ENCODE measurements around the gene SEBOX. TPM values are rescaled to one million over a fixed set of nuclear protein-coding genes. Genes with fewer than 3 reads are reported as not detected.
A peak's percentile ranks its signal among the peaks of the same experiment; 100 is the strongest.

Gene SEBOX
- total and polyA plus RNA-seq, 2 donors (not counting 1 experiment from before 2014, with no cell fraction given), result not detected

GRCh38 chr17:28381141-28381825, 16.3 kb upstream of the SEBOX start:
- H3K4me1 Mint-ChIP-seq, result peaks cover 26% of the 10 kb centered on the region
- Histone ChIP-seq H3K9me3 (ENCODE audit: control extremely low read depth in 1 of 3, control insufficient read depth in 2 of 3, insufficient read depth in 1 of 3, low read length in 2 of 3) (peaks cover 0 to 4% (median 1%) of the 10 kb centered on the region in 3 donors), H3K27me3 (replicated peaks in 1 of 4; ENCODE audit: control extremely low read depth in 1 of 4, control insufficient read depth in 3 of 4, insufficient read depth in 4 of 4, low read length in 3 of 4) (peaks cover 0 to 32% (median 2%) of the 10 kb centered on the region in 4 experiments), H3K27ac (ENCODE audit: low read length in 2 of 2) (no peak overlapping the region), H3K4me2 (replicated peaks; ENCODE audit: low read depth, low read length, poor library complexity, severe bottlenecking) (peak overlapping the region; percentile 34), H3K4me3 (ENCODE audit: control extremely low read depth in 1 of 5, extremely low read depth in 1 of 5, insufficient read depth in 1 of 5, low read depth in 2 of 5, low read length in 4 of 5) (no peak overlapping the region), H2AFZ (ENCODE audit: insufficient read depth, low read depth, low read length, poor library complexity, severe bottlenecking) (no peak overlapping the region), H3K36me3 (replicated peaks in 1 of 2; ENCODE audit: control extremely low read depth in 1 of 2, control insufficient read depth in 1 of 2, extremely low read depth in 1 of 2, insufficient read depth in 2 of 2, low read length in 1 of 2) (no peaks in the 10 kb centered on the region), H3K9ac (ENCODE audit: low read length) (no peak overlapping the region), H3K4me1 (ENCODE audit: control insufficient read depth in 2 of 2, insufficient read depth in 2 of 2, low read length in 2 of 2) (peaks cover 16 to 20% of the 10 kb centered on the region in 2 donors), H4K20me1 (ENCODE audit: control insufficient read depth, insufficient read depth, low read length, poor library complexity, severe bottlenecking) (peaks cover 14% of the 10 kb centered on the region), H3K79me2 (ENCODE audit: control insufficient read depth, insufficient read depth, low read length) (peaks cover 16% of the 10 kb centered on the region)
- no peaks in the 10 kb centered on the region for H3K9me3 Mint-ChIP-seq (ENCODE audit: insufficient read depth)
- H3K27ac Mint-ChIP-seq, result no peak overlapping the region
- intact Hi-C loops (cut with micrococcal nuclease), result no loop called here
- TF ChIP-seq, protein P1, sequence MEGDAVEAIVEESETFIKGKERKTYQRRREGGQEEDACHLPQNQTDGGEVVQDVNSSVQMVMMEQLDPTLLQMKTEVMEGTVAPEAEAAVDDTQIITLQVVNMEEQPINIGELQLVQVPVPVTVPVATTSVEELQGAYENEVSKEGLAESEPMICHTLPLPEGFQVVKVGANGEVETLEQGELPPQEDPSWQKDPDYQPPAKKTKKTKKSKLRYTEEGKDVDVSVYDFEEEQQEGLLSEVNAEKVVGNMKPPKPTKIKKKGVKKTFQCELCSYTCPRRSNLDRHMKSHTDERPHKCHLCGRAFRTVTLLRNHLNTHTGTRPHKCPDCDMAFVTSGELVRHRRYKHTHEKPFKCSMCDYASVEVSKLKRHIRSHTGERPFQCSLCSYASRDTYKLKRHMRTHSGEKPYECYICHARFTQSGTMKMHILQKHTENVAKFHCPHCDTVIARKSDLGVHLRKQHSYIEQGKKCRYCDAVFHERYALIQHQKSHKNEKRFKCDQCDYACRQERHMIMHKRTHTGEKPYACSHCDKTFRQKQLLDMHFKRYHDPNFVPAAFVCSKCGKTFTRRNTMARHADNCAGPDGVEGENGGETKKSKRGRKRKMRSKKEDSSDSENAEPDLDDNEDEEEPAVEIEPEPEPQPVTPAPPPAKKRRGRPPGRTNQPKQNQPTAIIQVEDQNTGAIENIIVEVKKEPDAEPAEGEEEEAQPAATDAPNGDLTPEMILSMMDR (IDR thresholded peaks at IDR 0.05), result no peak
- TF ChIP-seq EZH2 (IDR thresholded peaks at IDR 0.05; ENCODE audit: borderline replicate concordance, insufficient read depth, low read depth, low read length, poor library complexity, severe bottlenecking), result no peak
- ChIA-PET CTCF (interaction anchor here (2.7 kb wide), 1 partner anchor 35 kb away, joined by 7 read pairs; no protein-coding TSS in a partner anchor), POLR2A (no interaction called here)
- H3K4me3 Mint-ChIP-seq, result no peak overlapping the region
- no peak for ATAC-seq (ENCODE audit: low read depth)
- no peak for DNase-seq
- WGBS (ENCODE audit: insufficient coverage), result 40% methylated on average over 70 of the region's 72 CpGs
- H3K27me3 Mint-ChIP-seq, result peaks cover 27% of the 10 kb centered on the region

Data from B cell (primary cell).